AG08396 (cell line): ENCODE data around the gene ADGRD1.
"Not testable (repeated sequence)": the region's sequence is repeated elsewhere in the genome, so short reads cannot be mapped to it uniquely, and the experiment has no call there.

Source experiments
- DNase-seq: peaks from one replicate; pipeline ENCODE4 v3.0.0; 2012; ENCODE audit warnings: low spot score, mixed read lengths

The ADGRD1 gene

DNA sequence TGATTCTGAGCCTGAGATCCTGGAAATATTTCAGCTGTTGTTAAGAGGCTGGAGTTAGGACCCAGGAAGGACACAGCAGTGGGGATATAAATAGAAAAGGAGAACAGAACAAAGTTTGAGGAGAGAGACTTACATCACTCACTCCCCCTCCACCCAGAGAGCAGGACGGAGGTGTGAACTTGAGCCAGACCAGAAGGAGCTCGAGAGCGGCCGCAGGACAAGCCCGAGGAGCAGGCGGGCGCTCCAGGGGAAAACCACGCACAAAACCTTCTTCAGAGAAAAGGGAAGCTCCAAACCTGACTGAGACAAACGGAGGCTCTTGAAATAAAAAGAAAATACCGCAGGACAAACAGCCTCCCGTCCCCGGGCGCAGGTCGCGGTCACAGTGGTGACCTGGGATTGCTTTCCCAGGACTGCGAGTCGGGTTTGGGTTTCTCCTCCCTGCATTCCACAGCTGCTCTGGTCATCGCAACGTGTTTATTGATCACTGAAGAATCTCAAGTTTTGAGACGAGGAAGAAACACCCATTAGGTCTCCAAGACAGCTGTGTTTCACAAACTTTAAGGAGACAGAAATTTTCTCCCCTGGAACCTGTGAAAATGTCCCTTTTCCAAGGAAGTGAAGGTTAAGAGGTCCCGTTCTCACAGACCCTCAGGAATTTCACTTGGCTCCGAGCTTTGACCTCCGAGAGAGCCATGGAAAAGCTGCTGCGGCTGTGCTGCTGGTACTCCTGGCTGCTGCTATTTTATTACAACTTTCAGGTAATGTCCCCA lies at the start of gene ADGRD1:
TSS of gene ADGRD1 (plus strand) at position 137 of the 773 bp plus-strand sequence. CDS start at position 696, 559 bp downstream.
- peak; percentile 50 for DNase-seq

DNA sequence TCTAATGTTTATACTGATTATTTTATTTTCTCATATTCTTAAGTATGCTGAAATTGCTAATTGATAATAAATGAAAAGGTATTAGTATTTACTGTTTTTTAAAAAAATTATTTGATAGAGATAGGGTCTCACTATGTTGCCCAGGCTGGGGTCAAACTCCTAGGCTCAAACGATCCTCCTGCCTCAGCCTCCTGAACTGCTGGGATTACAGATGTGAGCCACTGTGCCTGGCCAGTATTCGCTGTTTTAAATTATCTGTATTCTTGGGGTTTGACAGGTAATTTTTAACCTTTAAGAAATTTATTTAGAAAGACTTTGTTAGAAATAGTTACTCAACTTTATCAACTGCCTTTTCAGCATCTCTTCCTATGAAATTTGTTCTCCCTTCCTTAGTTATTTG lies 49.6 kb upstream of the ADGRD1 start:
- DNase-seq: no peak

DNA sequence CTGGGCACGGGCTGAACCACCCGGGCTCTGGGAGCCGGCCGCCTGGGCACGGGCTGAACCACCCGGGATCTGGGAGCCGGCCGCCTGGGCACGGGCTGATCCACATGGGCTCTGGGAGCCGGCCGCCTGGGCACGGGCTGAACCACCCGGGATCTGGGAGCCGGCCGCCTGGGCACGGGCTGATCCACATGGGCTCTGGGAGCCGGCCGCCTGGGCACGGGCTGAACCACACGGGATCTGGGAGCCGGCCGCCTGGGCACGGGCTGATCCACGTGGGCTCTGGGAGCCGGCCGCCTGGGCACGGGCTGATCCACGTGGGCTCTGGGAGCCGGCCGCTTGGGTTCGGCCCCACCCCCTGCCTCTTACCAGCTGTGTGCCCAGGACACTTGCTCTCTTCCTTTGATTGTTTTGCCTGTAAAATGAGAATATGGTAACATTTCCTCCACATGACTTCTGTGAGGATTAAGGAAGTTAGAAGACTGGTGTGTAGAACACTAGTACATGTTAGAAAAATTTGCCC lies 48.7 kb upstream of the ADGRD1 start:
- not testable (repeated sequence) for DNase-seq

DNA sequence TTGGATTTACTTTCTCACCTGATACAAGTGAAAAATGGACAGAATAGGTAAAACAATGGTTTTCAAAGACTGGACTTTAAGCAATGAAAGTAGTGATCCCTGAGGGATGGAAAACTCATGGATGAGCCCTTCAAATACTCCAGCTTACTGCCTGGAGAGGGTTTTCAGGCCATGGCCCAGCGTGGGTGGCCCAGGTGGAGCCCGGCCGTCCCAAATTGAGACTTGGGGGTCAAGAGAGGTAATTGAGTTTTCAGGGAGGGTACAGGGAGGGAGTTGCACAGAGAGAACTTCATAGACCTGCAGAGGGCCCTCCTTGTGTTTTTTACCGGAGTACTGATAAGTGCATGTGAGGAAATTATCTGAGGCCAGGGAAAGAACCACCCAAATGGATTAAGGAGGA lies 44.6 kb upstream of the ADGRD1 start:
- DNase-seq: no peak

DNA sequence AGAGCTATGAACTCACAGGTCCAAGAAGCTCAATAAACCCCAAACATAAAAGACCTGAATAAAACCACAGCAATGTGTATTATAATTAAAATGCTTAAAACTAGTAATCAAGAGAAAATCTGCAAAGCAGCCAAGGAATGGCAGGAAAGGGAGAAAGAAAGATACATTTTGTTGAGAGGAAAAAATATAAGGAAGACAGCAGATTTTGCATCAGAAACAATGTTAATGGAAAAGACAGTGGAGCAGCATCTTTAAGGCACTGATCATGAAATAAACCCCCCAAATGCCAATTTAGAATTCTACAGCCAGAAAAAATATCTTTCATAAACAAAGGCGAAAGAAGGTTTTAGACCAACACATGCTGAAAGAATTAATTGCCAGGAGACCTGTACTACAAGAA lies 42.5 kb upstream of the ADGRD1 start:
- DNase-seq: no peak

DNA sequence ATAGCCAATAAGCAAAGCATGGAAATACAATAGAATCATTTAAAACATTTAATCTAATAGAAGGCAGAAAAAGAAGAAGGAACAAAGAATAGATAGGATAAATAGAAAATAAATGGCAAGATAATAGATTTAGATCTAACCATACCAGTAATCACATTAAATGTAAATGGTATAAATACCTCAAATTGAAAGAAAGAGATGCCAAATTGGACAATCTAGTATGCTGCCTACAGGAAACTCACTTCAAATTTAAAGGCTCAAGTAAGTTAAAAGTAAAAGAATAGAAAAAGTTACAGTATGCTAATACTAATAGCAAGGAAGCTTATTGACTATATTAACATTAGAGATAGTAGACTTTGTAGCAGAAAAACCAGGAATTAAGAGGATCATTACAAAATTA lies 41.8 kb upstream of the ADGRD1 start:
- no peak for DNase-seq

DNA sequence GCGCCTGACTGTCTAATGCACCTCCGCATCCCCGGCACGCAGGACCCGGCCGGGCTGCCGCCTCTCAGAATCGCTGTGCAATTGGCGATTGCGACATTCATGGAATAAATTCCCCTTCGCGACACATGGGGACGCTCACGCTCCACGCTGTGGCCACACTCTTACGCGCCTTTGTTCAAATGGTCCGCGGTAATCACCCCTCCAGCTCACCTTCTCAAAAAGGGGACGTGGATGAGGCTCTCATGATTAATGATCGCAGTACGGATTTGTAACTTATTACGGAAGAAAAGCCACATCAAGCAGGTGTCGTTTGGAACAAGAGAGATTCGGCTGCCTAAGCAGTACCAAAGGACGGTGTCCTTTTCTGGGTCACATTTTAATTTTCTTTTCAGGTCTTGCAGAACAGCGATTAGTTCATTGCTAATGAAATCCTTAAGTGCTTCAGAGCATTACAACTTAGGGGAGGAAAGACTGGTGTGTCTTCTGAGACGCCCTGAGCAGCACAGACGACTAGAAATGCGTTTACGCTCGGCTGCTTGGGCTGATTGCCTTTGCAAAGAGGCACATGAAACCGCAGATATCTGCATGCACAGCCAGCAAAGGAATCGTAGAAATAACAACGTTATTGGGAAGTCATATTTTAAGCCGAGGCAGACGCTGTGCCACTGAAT lies 37.3 kb upstream of the ADGRD1 start:
- peak; percentile 73 for DNase-seq

DNA sequence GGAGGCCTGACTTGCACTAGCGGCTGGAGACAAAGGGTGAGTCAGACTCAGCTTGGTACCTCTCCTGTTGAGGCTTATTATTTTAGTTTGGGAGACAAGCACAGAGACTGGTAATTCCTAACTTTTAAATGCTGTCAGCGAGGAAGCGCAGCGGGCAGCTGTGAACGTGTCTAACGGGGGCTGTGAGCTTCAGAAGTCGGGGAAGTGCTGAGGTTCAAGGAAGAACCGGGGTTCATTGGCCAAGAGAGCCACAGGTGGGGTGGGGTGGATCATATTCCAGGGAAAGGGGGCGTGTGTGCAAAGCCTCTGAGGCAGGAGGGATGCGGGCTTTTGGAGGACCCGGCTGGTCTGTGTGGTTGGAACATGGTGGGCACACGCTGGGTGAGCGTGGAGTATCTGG lies 36.1 kb upstream of the ADGRD1 start:
- DNase-seq: no peak

DNA sequence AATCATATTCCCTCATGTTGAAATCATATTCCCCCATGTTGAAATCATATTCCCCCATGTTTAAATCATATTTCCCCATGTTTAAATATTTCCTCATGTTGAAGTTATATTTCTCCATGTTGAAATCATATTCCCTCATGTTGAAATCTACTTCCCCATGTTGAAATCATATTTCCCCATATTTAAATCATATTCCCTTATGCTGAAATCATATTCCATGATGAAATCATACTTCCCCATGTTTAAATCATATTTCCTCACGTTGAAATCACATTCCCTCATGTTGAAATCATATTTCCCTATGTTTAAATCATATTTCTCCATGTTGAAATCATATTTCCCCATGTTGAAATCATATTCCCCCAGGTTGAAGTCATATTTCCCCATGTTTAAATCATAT lies 34.6 kb upstream of the ADGRD1 start:
- DNase-seq: no peak

DNA sequence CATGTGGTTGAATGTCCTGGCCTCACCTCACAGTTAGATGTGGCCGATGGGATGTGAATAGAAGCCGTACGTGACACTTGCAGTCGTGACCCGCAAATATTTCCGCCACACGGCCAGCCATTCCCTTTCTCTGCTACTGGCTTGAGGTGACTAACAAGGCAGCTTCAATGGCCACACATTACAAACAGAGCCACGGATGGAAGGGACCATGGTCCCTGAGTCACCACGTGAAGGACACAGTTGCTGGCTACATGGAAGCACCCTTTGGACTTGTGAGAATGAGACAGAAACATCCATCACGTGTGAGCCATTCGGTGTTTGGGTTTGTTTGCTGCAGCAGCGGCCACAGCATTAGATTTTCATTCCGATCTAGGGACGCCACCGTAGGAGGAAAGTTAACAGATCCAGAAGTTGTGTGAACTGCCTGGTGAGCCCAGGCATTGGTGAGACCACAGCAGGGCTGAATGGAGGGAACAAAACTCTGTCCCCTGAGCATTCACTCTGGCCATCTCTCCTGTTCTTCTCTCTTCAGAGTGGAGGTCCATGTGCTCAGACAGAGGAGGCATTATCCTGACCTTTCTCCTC lies 33.5 kb upstream of the ADGRD1 start:
- DNase-seq: no peak

DNA sequence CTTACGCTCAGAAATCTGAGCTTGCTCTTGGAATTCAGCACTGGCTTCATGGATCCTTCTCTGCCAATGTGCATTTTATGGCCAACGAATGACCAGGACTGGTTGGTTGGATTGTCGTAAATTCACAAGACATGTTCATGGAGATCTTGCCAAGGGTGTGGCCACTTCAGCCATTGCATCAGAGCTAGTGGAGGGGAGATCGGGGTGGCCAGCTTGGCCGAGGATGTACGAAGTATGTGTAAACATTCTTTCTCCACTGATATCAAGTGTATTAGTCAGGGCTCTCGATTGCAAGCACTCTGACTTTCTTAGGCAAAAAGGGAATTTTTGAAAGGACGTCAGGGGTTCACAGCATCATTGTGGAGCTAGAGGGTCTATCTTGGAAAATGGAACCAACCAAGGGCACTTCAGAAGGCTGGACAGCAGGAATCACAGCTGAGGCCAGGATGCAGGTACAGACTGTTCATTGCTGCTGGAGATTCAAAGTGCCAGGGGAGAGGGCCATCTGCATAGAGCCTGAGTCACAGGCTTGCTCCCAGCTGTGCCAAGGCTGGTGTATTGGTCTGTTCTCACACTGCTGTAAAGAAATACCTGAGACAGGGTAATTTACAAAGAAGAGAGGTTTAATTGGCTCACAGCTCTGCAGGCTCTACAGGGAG lies 32.9 kb upstream of the ADGRD1 start:
- peak; percentile 75 for DNase-seq

DNA sequence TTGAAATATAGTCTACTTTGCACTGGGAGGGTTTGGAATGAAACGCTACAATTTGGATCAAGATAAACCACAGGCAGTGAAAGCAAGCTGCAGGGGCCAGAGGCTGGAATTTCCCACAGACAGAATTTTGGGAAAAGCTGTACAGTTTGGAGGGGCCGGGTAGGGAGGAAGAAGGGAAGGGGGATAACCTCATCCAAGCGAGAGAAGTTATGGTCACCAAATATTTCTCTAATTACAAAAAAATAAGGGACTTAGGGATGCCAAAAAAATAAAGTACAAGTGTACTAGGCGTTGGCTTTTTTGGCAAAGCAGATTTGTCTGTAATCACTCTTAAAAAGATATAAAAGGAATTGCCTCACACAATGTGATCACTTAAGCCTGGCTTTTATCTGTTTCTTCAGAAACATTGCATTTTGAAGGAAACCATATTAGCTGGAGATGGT lies 31.2 kb upstream of the ADGRD1 start:
- DNase-seq: no peak

DNA sequence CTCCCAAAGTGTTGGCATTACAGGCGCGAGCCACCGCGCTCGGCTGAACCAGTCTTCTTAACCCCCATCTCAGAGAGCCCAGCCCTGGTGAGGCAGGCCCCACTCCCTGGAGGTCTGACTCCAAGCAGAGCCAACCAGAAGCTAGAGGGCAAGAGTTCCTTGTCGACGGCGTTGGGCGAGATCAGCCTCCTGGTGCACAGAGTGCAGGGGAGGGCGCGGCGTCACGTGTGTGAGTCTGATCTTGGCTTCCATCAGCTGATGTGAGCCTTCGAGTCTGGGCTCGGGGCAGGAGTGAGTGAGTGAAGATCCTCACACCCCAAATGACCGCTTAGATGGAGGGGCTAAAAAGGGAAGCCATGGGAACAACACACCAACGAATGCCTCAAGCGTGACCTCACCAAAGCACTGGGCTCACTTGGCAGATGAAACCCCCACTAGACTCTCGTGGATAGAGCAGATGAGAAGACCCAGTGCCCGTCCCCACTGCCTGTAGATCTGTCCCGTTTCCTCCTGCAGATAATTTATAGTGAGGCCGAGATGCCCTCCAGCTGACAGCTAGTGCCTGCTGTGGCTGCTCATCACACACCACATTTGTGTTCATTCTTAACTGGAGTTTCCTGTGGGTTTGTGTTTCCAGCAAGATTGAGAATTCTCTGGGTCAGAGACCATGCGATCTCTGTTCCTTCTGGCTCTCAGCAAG lies 28.6 kb upstream of the ADGRD1 start:
- no peak for DNase-seq

DNA sequence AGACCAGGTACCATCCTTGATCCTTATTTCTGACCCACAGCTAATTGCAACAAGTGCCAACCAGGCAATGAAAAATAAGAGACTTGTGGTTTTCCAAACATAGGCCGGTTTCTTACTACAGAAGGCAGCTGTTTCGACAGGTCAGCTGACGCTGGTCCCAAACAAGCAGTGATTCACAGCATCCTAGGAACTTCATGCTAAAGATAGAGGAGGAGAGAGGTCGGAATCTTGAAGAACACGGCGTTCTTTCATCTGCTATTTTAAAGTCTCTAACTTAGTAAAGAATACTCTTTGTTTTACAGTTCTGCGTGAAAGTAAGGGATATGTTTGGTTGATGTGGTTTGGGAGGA lies 28.1 kb upstream of the ADGRD1 start:
- peak; percentile 37 for DNase-seq

DNA sequence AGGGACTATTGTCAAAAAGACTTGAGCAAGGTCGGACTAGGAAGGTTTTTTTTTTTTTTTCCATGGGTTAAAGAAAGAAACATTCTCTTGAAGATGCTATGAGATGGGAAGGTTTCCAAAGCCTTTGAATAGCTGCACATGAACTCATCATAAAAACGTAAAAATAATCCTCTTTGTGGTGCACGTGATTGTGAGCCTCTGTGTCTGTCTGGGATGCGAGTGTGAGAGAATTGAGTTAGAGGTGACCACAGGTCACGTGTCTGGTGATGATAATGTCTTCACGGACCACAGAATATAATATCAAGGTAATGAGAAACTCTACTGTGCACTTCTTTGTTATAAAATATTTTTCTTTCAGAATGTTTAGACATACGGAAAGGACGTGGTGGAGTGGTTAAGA lies 24.3 kb upstream of the ADGRD1 start:
- DNase-seq: no peak

DNA sequence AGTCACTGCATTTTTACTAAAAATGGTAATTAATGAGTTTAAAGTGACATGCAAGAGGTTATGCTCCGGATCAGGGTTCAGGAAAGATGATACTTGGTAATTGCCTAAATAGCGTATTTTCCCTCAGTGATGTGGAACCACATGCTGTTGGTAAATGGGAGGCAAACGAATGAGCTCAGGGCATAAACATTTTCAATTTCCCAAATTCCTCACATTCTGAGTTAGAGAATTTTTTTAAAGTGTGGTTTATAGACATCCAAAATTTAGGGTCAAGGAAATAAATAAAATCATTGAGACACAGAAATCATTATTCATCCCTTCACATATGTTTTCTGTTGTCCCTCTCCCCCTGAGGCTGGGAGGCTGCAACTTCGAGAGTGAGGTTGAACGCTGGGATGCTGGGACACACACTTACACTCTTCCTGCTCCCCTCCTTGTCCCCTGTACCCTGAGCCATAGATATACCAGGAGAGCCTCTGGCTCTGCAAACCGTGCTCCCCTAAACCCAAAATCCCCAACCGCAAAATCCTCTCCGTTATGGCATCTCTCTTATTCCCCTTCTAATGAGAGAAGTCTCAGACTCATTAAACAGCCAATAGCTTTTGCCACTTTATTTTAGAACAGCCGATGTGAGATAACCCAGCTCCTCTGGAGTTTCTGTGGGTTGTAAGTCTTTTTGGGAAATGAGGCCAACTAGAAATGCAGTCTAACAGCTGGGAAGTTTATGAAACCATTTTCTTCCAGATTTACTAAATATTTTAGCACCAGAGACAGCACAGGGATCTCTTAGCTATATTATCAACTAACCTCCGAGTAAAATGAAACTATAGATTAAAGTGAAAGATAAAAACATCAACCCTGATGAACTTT lies 21.4 kb upstream of the ADGRD1 start:
- DNase-seq: no peak

DNA sequence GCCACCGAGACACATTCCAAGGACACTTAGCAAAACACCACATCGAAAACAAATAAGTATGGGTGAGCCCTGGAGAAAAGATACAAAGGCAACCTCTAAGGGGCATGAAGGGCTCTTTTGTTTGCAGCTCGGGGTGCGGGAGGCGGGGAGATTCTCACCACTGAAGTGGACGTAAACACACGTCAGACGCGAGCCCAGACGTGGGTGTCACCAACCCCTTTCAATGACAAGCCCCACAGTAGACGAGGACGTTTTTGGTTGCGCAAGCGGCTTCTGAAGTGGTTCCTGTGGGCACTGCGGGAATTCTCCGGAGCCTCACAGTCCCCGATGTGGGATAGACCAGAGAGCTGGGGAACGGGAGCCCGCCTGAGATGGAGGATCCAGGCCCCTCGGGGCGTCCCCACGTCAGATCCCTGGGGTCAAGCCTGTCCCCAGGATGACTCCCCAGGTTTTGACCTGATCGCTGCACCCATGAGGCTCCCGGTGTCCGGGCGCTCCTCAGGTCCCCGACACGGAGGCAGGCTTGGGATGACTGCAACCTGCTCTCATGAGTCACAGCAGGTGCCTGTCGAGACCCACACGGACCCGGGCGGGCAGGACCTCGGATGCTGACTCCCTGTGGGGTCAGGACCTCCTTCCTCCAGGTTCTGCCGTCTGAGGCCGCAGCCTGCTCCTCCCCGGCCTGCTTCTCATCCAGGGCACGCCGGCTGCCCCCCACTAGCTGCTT lies 20.3 kb upstream of the ADGRD1 start:
- DNase-seq: no peak

DNA sequence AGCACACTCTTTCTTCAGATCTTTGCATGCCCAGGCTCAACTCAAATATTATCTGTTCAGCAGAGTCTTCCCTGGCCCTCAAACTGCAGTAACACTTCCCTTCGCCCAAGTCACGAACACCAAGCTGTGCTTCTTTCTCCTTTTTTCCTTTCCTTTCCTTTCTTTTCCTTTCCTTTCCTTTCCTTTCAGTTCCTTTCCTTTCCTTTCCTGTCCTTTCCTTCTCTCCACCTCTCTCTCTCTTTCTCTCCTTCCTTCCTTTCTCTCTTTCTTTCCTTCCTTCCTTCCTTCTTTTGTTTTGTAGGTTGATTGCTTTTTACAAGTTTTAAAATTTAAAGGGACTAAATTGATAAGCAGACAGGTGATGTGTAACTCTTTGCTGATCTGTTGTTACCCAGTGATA lies 19.0 kb upstream of the ADGRD1 start:
- no peak for DNase-seq

DNA sequence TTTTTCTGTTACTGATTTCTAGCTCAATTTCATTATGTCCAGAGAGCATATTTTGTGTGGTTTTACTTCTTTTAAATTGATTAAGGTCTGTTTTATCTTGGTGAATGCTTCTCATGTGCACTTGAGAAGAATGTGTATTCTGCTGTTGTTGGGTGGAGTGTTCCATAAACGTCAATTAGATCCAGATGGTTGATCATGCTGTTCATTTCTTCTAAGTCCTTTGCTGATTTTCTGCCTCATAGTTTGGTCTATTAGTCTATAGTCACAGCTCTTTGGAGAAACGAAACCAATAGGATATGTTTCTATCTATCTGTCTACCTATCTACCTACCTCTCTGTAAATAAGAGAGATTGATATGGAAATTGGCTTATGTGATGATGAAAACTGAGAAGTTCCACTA lies 17.1 kb upstream of the ADGRD1 start:
- no peak for DNase-seq

DNA sequence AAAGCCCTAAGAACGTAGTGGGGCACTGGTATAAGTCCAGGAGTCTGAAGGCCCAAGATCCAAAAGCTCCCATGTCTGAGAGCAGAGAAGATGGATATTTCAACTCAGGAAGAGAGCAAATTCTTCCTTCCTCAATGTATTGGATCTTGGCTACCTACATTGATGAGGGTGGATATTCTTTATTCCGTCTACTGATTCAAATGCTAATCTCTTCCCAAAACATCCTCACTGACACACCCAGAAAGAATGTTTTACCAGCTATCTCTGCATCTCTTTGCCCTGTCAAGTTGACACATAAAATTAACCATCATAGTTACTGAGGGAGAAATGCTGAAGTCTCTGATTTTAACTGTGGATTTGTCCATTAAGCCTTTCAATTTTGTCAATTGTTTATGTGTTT lies 16.6 kb upstream of the ADGRD1 start:
- DNase-seq: no peak
